ENCODE results near the gene OTUD5.

Gene OTUD5

DNA sequence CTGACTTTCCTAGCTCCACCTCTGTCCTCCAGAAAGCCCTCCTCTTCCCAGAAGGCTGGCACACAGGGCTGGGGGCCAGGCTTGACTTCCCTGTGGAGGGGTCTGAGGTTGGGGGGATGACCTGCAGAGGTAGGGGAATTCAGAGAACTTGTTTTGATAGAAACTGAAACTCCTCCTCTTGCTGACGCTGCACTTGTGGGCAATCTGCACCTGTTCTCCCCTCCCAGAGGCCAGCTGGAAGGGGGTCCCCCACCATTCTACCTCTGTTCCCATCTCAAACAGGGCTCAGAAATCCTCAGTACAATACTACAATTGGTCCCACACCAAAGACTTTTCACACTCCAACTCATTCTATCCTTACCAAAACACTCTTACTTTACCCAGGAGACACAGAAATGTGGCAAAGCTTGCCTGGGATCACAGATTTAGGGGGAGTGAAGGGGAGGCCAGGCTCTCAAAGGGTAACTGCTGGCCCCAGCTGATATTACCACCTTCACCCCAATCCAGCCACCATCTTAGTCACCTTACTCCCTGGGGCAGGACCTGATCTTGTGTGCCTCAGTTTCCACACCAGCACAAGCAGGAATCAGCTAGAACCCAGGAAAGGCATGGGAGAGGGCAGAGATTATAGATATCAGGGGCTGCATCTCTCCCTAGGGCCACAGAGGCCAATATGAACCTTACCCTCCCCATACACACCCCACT lies 18.5 kb downstream of the OTUD5 start:
- Histone ChIP-seq H3K9me3 (ENCODE audit: control insufficient read depth, insufficient read depth, low read depth, low read length) (no peaks in the 10 kb centered on the region), H3K4me3 (ENCODE audit: low read depth, low read length) (no peak overlapping the region), H3K27ac (ENCODE audit: extremely low read depth, low read depth, low read length) (no peak overlapping the region), H3K36me3 (ENCODE audit: control insufficient read depth in 2 of 2, insufficient read depth in 1 of 2, low read length in 2 of 2) (peaks cover 0 to 90% of the 10 kb centered on the region in 2 experiments; a peak in 1 of 3 replicates), H3K4me1 (ENCODE audit: control insufficient read depth, insufficient read depth, low read length) (no peaks in the 10 kb centered on the region)
- CTCF ChIA-PET = interaction anchor here (0.6 to 0.7 kb wide), 3 partner anchors 76 to 400 kb away, joined by 3 to 5 read pairs (median 3); partner anchors contain the start of gene TBC1D25
- TF ChIP-seq, protein P1, sequence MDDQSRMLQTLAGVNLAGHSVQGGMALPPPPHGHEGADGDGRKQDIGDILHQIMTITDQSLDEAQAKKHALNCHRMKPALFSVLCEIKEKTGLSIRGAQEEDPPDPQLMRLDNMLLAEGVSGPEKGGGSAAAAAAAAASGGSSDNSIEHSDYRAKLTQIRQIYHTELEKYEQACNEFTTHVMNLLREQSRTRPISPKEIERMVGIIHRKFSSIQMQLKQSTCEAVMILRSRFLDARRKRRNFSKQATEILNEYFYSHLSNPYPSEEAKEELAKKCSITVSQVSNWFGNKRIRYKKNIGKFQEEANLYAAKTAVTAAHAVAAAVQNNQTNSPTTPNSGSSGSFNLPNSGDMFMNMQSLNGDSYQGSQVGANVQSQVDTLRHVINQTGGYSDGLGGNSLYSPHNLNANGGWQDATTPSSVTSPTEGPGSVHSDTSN (CRISPR knock-in tag; IDR thresholded peaks at IDR 0.05) = no peak
- TF ChIP-seq ZNF768 (tag by site-specific recombination; IDR thresholded peaks at IDR 0.05) (no peak), HOXD13 (CRISPR knock-in tag; IDR thresholded peaks at IDR 0.05; ENCODE audit: borderline replicate concordance) (no peak), ZNF239 (tag by site-specific recombination; IDR thresholded peaks at IDR 0.05) (no peak), EGR2 (tag by site-specific recombination; IDR thresholded peaks at IDR 0.05; ENCODE audit: low read depth) (no peak), ZNF501 (tag by site-specific recombination; IDR thresholded peaks at IDR 0.05) (no peak), SP2 (tag by site-specific recombination; IDR thresholded peaks at IDR 0.05) (no peak), ZNF830 (tag by site-specific recombination; IDR thresholded peaks at IDR 0.05; ENCODE audit: low read depth) (no peak), REPIN1 (tag by site-specific recombination; IDR thresholded peaks at IDR 0.05; ENCODE audit: low read depth) (no peak), ZNF629 (tag by site-specific recombination; IDR thresholded peaks at IDR 0.05) (no peak), ZNF791 (tag by site-specific recombination; IDR thresholded peaks at IDR 0.05) (no peak), ZXDB (tag by site-specific recombination; IDR thresholded peaks at IDR 0.05) (no peak), SALL2 (tag by site-specific recombination; IDR thresholded peaks at IDR 0.05; ENCODE audit: borderline replicate concordance) (no peak), OSR2 (tag by site-specific recombination; IDR thresholded peaks at IDR 0.05) (no peak), WT1 (tag by site-specific recombination; IDR thresholded peaks at IDR 0.05) (no peak), SCRT1 (tag by site-specific recombination; IDR thresholded peaks at IDR 0.05; ENCODE audit: borderline replicate concordance) (no peak)
- TF ChIP-seq, protein P2, sequence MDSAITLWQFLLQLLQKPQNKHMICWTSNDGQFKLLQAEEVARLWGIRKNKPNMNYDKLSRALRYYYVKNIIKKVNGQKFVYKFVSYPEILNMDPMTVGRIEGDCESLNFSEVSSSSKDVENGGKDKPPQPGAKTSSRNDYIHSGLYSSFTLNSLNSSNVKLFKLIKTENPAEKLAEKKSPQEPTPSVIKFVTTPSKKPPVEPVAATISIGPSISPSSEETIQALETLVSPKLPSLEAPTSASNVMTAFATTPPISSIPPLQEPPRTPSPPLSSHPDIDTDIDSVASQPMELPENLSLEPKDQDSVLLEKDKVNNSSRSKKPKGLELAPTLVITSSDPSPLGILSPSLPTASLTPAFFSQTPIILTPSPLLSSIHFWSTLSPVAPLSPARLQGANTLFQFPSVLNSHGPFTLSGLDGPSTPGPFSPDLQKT (IDR thresholded peaks at IDR 0.05; ENCODE audit: borderline replicate concordance, low read depth, low read length) = no peak
- TF ChIP-seq, protein P3, sequence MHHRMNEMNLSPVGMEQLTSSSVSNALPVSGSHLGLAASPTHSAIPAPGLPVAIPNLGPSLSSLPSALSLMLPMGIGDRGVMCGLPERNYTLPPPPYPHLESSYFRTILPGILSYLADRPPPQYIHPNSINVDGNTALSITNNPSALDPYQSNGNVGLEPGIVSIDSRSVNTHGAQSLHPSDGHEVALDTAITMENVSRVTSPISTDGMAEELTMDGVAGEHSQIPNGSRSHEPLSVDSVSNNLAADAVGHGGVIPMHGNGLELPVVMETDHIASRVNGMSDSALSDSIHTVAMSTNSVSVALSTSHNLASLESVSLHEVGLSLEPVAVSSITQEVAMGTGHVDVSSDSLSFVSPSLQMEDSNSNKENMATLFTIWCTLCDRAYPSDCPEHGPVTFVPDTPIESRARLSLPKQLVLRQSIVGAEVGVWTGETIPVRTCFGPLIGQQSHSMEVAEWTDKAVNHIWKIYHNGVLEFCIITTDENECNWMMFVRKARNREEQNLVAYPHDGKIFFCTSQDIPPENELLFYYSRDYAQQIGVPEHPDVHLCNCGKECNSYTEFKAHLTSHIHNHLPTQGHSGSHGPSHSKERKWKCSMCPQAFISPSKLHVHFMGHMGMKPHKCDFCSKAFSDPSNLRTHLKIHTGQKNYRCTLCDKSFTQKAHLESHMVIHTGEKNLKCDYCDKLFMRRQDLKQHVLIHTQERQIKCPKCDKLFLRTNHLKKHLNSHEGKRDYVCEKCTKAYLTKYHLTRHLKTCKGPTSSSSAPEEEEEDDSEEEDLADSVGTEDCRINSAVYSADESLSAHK (tag by site-specific recombination; IDR thresholded peaks at IDR 0.05) = no peak
- POLR2A ChIA-PET = no interaction called here

DNA sequence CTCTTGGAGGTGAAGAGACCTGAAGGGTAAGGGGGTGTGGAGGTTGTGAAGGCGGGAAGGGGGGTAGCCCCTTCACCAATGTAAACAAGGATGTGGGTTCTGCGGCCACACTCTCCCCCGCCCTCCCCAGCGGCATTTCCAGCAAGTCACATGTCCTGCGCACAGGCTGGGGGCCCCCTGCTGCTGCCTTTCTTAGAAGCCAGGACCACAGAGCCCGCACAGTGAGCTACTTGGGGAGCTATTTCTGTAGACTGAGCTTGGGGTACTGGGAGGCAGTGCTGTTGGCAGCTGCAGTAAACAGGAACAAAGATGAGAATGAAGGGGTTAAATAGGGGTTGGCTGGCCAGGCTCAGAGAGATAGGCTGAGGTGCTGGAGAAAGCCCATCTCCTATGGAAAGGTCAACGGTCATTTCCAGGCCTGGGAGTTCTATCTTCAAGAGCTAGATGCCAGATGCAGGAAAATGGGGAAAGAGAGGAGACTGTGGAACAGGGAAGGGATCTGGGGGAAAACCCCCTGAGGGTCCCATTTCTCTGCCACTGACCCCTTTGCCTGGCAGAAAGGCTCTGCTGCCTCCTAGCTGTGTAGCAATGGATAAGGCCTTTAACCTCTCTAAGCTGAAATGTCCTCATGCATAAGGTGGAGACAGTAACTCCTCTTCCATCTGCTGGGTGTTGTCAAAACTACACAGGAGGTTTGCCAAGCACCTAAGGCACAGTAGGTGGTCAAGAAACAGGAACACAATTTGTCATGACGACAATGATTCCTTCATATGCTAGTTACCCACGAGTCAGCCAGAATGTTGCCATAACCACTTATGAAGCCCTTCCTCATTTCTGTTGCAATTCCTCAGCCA lies 20.1 kb downstream of the OTUD5 start:
- no peak overlapping the region for H3K27ac ChIP-seq (ENCODE audit: extremely low read depth, low read depth, low read length)
- H3K9me3 ChIP-seq (ENCODE audit: control insufficient read depth, insufficient read depth, low read depth, low read length) = no peaks in the 10 kb centered on the region
- ChIA-PET CTCF (no interaction called here), POLR2A (interaction anchor here (1.1 kb wide), 1 partner anchor 106 kb away, joined by 3 read pairs; no protein-coding TSS in a partner anchor)
- peaks cover 9 to 83% of the 10 kb centered on the region in 2 experiments; a peak in 2 of 3 replicates for H3K36me3 ChIP-seq (ENCODE audit: control insufficient read depth in 2 of 2, insufficient read depth in 1 of 2, low read length in 2 of 2)
- H3K4me1 ChIP-seq (ENCODE audit: control insufficient read depth, insufficient read depth, low read length) = no peaks in the 10 kb centered on the region
- H3K4me3 ChIP-seq (ENCODE audit: low read depth, low read length) = no peak overlapping the region
- TF ChIP-seq ZFP3 (tag by site-specific recombination; IDR thresholded peaks at IDR 0.05; ENCODE audit: low read depth) (no peak), ZSCAN16 (tag by site-specific recombination; IDR thresholded peaks at IDR 0.05) (0 out of 2 replicates have a peak, but pooled peaks have one; percentile 70)
